ENCODE measurements around the gene MASP1. TPM values are rescaled to one million over a fixed set of nuclear protein-coding genes. Genes with fewer than 3 reads are reported as not detected.
"Not testable (repeated sequence)": the region's sequence is repeated elsewhere in the genome, so short reads cannot be mapped to it uniquely, and the experiment has no call there.

The MASP1 gene
- polyA plus RNA-seq, 3 donors: 0.24 to 2.2 (median 1.9) TPM

GRCh38 chr3:187209491-187209890, 82.0 kb downstream of the MASP1 start:
- no peak overlapping the region for H3K27ac ChIP-seq (ENCODE audit: low read depth, low read length)

DNA sequence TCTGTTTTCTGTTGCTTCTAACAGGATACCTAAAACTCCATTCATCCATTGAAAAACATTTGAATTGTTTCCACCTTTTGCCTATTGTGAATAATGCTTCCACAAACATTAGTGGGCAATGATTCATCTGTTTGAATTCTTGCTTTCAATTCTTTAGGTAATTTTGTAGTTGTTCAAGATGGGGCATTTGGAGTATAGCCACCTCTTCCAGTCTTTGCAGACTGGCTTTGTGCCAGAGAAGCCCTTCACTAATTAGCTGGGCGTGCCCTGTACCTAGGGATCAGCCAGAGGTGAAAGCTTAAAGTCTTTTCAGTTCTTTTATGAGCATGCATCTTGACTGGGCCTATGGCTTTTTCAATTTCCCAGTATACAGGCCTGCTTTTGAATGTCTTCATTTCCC, 83.4 kb downstream of the MASP1 start:
- WGBS, 3 donors: 68 to 83% (median 76%) methylated on average over 1 of the region's 1 CpG
- no peak overlapping the region for H3K27ac ChIP-seq (ENCODE audit: low read depth, low read length)

- H3K27ac ChIP-seq (ENCODE audit: low read depth, low read length): no peak overlapping the region
Measured at GRCh38 chr3:187207624-187208023, 83.9 kb downstream of the MASP1 start.

DNA sequence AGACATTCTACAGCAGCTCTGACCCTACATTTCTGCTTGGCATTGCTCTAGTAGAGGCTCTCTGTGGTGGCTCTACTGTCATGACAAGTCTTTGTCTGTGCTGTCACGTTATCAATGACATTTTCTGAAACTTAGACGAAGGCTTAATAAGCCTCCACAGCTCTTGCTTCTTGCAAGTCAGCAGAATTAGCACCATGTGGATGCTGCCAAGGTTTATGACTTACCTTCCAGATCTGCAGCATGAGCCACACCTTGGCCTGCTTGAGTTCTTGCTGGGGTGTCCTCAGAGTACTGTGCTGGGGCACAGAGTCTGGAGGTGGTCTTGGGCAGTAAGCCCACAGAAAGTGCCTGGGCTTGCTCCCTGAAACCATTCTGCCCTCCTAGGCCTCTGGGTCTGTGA, 84.5 kb downstream of the MASP1 start:
- no peak overlapping the region for H3K27ac ChIP-seq (ENCODE audit: low read depth, low read length)
- 74 to 87% (median 79%) methylated on average over 2 of the region's 2 CpGs for WGBS, 3 donors

DNA sequence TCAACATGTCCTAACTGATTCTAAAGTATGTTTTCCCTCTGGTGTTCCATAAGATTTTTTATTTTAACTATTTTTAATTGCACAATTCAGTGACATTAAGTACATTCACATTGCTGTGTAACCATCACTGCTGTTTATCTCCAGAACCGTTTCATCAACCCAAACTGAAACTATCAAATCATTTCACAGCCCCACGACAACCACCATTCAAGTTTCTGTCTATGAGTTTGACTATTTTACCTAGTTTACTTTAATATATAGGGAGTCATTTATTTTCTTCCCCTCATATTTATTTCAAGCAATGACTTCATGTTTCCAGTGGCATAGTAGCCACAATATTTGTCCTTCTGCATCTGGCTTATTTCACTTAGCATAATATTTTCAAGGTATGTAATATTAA, 85.9 kb downstream of the MASP1 start:
- 67 to 81% (median 73%) methylated on average over 2 of the region's 2 CpGs for WGBS, 3 donors
- no peak overlapping the region for H3K27ac ChIP-seq (ENCODE audit: low read depth, low read length)

DNA sequence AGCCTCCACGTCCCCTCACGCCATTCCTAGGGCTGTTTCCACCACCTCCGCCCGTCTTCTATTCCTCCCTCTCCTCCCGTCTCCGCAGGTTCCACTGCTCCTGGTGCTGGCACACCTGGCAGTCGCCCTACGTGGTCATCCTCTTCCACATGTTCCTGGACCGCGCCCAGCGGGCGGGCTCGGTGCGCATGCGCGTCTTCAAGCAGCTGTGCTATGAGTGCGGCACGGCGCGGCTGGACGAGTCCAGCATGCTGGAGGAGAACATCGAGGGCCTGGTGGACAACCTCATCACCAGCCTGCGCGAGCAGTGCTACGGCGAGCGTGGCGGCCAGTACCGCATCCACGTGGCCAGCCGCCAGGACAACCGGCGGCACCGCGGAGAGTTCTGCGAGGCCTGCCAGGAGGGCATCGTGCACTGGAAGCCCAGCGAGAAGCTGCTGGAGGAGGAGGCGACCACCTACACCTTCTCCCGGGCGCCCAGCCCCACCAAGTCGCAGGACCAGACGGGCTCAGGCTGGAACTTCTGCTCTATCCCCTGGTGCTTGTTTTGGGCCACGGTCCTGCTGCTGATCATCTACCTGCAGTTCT, 92.0 kb downstream of the MASP1 start:
- WGBS, 3 donors: 93 to 96% (median 96%) methylated on average over 39 to 41 of the region's 44 CpGs
- not testable (repeated sequence) for H3K27ac ChIP-seq (ENCODE audit: low read depth, low read length)

DNA sequence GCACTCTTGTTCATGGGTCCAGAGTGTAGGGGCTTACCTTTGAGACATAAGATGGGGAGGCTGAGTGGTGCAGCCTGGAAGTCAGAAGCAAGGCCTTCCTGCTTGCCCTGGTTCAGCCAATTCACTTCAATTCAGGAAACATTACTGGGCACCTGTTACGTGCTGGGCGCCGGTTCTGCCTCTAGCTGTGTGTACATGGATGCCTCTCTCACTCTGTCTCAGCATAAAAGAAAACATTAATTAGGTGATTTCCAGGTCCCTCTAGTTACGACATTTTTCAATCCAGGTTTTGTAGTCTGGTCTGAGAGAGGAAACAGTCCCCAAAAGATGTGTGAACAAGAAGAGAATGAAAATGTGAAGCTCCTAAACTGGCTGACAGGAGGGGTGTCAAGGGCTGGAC, 93.0 kb downstream of the MASP1 start:
- H3K27ac ChIP-seq (ENCODE audit: low read depth, low read length): no peak overlapping the region
- WGBS, 3 donors: 84 to 91% (median 89%) methylated on average over 4 of the region's 4 CpGs

GRCh38 chr3:187197335-187197649, 94.2 kb downstream of the MASP1 start, which contains the start of gene RTP1:
Gene RTP1 (plus strand): TSS chr3:187197486. CDS start chr3:187197516, 30 bp downstream.
- no peak within 1 kb of the TSS for H3K27ac ChIP-seq (ENCODE audit: low read depth, low read length)
- 60 to 71% (median 63%) methylated on average over 8 of the region's 8 CpGs for WGBS, 3 donors

DNA sequence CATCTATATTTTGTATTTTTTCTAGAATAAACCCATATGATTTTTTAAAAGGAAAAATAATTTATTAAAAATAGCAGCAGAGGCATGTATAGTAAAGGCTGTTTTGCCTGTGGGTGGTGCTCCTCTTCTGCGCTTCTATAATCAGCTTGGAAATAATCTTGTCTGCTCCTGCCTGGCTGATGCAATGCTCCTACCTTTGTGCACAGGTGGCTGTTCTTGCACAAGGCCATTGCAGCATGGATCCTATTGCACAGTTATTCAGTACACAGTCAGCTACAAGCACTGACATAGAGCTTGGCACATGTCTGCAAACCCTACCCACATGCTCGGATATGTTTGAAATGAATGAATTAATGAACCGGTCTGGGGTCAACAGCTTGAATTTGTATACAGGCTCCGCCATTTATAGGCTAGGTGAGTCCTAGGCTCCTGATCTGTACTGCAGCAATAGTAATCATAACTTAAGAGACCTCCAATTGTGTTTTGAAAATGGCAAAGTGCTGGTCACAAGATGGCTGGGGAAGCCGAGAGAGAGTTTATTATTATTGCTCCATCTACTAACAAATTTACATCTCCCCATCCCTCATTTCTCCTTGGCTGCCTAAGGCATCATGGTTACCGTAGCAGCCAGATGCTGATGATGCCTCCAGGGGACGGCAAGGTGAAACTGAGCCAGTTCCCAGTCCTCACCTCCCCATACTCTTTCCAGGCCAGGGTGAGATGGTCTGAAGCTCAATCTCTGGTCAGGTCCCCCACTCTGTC, 94.8 kb downstream of the MASP1 start:
- WGBS, 3 donors: 86 to 89% (median 87%) methylated on average over 7 of the region's 7 CpGs
- H3K27ac ChIP-seq (ENCODE audit: low read depth, low read length): no peak overlapping the region

DNA sequence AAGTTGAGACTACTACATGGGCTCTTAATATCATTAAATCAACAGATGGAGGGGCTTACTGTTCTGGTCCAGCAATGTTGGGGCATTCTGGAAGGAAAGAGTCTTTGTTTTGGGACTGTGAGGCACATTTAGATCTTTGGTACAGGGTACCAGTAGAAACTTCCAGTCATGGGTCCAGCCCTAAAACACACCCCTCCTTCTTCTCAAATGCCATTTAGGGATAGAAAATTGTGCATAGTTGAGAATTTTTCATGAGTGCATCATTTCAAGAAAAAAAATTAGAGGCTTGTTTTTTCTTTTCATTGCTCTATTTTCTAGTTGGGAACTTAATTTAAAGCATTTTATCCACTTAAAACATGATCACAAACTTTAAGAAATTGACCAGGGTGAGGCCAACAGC, 98.4 kb downstream of the MASP1 start:
- no peak overlapping the region for H3K27ac ChIP-seq (ENCODE audit: low read depth, low read length)

DNA sequence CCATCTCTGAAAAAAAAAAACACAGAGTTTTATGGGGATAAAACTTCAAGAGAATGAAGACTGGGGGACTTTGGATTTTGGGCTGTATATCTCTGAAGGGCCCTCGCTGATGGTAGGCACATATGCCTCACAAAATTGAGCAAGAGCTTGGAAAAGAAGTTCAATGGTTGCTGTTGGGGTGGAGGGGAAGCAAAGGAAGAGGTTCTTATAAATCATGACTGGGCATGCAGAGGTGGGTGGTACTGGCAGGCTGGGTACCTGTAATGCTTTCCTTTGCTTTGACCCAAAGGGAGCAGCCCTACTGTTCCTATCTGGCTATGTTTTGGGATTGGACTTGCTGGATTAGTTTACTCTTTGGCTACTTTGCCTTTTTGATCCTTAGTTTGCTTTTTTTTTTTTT, 100.3 kb downstream of the MASP1 start:
- WGBS, 3 donors: 56 to 90% (median 86%) methylated on average over 1 of the region's 1 CpG
- H3K27ac ChIP-seq (ENCODE audit: low read depth, low read length): no peak overlapping the region

- 33 to 40% (median 38%) methylated on average over 2 of the region's 2 CpGs for WGBS, 3 donors
- H3K27ac ChIP-seq (ENCODE audit: low read depth, low read length): no peak overlapping the region
Measured at GRCh38 chr3:187188931-187189330, 102.6 kb downstream of the MASP1 start.

GRCh38 chr3:187186801-187187421, 104.6 kb downstream of the MASP1 start:
- WGBS, 3 donors: 58 to 68% (median 61%) methylated on average over 5 of the region's 5 CpGs
- H3K27ac ChIP-seq (ENCODE audit: low read depth, low read length): no peak overlapping the region

- no peak overlapping the region for H3K27ac ChIP-seq (ENCODE audit: low read depth, low read length)
- WGBS, 3 donors: 49 to 77% (median 65%) methylated on average over 2 of the region's 2 CpGs
Measured at GRCh38 chr3:187186375-187186774, 105.2 kb downstream of the MASP1 start.

GRCh38 chr3:187185759-187186158, 105.8 kb downstream of the MASP1 start:
- WGBS, 3 donors: 78 to 94% (median 89%) methylated on average over 4 of the region's 4 CpGs
- no peak overlapping the region for H3K27ac ChIP-seq (ENCODE audit: low read depth, low read length)

Other genes starting within 250 kb of the MASP1 start
- gene RPL39L, start 152.2 kb downstream of the MASP1 start, polyA plus RNA-seq: 10 to 100 TPM in 1 of 3 donors, 1 to 10 TPM in 2; 3.8 to 14.3 (median 9.2) TPM
- gene RTP1, start 94.3 kb downstream of the MASP1 start, polyA plus RNA-seq: not detected
- gene RTP4, start 76.6 kb upstream of the MASP1 start, polyA plus RNA-seq: 1 to 10 TPM; 1.1 to 4.9 (median 1.6) TPM

Measured in adipose tissue (tissue), 3 donors.